22Rv1 (cell line): ENCODE measurements around the gene FARS2.

ENCODE experiments used
- CTCF ChIP-seq: fragments of 450-650 bp; IDR thresholded peaks from 2 replicates; pipeline ENCODE4 v1.5.1; 2017; ENCODE audit warnings: mild to moderate bottlenecking
- ZFX ChIP-seq: fragments of 450-650 bp; IDR thresholded peaks from 2 replicates; pipeline ENCODE4 v1.6.1; 2017; ENCODE audit warnings: antibody characterized with exemption, borderline replicate concordance

GRCh38 chr6:5516036-5516435, 254.7 kb downstream of the FARS2 start:
- no peak for TF ChIP-seq CTCF
- TF ChIP-seq ZFX, result no peak
